ENCODE results near the gene ZBTB7C. TPM values are rescaled to one million over a fixed set of nuclear protein-coding genes. Genes with fewer than 3 reads are reported as not detected.

ZBTB7C gene
- total RNA-seq, 2 donors from 2014 or later = 1.3 to 2.3 TPM

DNA sequence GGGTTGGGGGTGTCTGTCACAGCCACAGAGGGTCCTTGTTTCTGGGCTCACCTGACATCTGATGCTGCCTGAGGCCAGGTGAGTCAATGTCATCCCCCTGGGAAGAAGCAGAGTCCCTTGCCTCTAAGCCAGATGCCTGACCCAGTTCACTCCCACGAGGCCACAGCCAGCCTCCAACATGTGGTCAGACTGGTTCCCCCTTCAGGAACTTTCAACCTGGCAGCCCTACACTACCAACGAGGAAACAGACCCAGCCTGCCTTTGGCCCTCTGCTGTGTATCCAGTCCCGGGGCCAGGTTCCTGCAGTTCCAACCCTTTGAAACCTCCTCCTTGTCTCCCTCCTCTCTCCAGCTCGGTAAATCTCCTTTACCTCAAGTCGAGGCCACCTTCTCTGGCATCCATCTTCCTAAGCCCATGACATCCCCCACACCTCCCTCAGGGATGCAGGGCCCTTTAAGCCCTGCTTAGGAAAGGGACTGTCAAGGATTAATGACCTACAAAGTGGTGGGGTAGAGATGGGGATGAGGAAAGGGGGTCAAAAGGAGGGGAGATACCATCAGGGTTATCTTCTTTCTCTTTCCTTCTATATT, 429.5 kb downstream of the ZBTB7C start:
- H3K4me3 ChIP-seq = no peak overlapping the region
- H3K4me1 ChIP-seq = no peaks in the 10 kb centered on the region
- no peaks in the 10 kb centered on the region for H3K9me3 ChIP-seq
- DNase-seq (no peak), ATAC-seq (no peak)
- WGBS, 2 donors = 35 to 41% methylated on average over 5 of the region's 5 CpGs
- TF ChIP-seq POLR2A (IDR thresholded peaks at IDR 0.05) (no peak), CTCF (IDR thresholded peaks at IDR 0.05) (no peak)
- intact Hi-C loops (cut with DNase I) = no loop called here
- H3K27me3 ChIP-seq = no peaks in the 10 kb centered on the region
- no peaks in the 10 kb centered on the region for H3K36me3 ChIP-seq (replicated peaks in 1 of 2; ENCODE audit: insufficient read depth in 1 of 2, low read depth in 2 of 2)
- H3K27ac ChIP-seq = no peak overlapping the region

DNA sequence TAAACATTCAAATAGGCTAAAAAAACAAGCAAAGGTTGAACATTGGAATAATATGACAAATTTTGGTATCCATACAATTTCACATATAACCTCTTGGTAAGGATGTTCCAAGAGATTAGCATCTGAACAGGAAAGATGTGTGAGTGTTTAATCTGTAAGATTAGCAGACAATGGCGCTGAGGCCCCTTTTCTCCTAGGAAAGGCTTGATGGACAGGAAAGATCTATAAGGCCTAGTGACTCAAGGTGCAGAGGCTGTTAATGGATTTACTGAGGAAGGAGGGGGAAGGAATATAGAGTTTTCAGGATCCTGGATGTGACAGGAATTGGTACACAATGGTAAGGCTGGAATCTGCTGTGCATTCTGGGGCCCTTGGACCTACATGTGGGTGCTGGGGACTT, 430.6 kb downstream of the ZBTB7C start:
- TF ChIP-seq POLR2A (IDR thresholded peaks at IDR 0.05) = no peak
- no peak for TF ChIP-seq CTCF (IDR thresholded peaks at IDR 0.05)
- no peaks in the 10 kb centered on the region for H3K4me1 ChIP-seq
- DNase-seq (no peak), ATAC-seq (no peak)
- no peak overlapping the region for H3K4me3 ChIP-seq
- no peaks in the 10 kb centered on the region for H3K9me3 ChIP-seq
- no peak overlapping the region for H3K27ac ChIP-seq
- H3K36me3 ChIP-seq (replicated peaks in 1 of 2; ENCODE audit: insufficient read depth in 1 of 2, low read depth in 2 of 2) = no peaks in the 10 kb centered on the region
- H3K27me3 ChIP-seq = no peaks in the 10 kb centered on the region
- 83 to 86% methylated on average over 1 of the region's 1 CpG for WGBS, 2 donors
- intact Hi-C loops (cut with DNase I) = no loop called here

DNA sequence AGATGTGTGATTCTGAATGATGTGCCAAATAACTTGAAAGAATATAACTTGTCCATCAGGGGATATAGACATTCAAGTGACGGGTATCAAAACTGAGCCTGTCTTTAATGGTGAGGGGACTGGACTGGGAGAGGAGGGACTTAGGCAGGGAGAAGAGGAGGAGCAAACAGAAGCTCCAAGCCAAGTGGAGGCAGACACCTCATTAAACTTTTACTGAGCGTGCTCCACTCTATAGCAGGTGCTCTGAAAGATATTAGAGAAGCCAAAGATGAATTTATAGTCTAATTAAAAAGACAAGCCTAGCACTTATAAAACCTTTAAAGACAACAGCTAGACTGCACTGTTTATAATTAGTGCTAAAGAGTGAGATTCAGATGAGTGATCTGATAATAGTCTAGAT, 431.0 kb downstream of the ZBTB7C start:
- Histone ChIP-seq H3K36me3 (replicated peaks in 1 of 2; ENCODE audit: insufficient read depth in 1 of 2, low read depth in 2 of 2) (no peaks in the 10 kb centered on the region), H3K27ac (no peak overlapping the region), H3K27me3 (no peaks in the 10 kb centered on the region), H3K9me3 (no peaks in the 10 kb centered on the region), H3K4me3 (no peak overlapping the region), H3K4me1 (no peaks in the 10 kb centered on the region)
- ATAC-seq = no peak
- intact Hi-C loops (cut with DNase I) = no loop called here
- WGBS, 2 donors = 100% methylated on average over 2 of the region's 2 CpGs
- TF ChIP-seq POLR2A (IDR thresholded peaks at IDR 0.05) (no peak), CTCF (IDR thresholded peaks at IDR 0.05) (no peak)
- no peak for DNase-seq

Small RNAs within 50 kb of the gene (small RNA-seq; reads per million reads assigned to genes)
- gene RNU6-708P = not detected

Other genes starting within 250 kb of the ZBTB7C start
- gene CTIF, start 129.6 kb upstream of the ZBTB7C start, total RNA-seq = 10 to 100 TPM; 18.7 to 24.4 TPM

Data from body of pancreas (tissue), 4 donors.